ENCODE measurements around the gene TLDC2.

TLDC2 gene

DNA sequence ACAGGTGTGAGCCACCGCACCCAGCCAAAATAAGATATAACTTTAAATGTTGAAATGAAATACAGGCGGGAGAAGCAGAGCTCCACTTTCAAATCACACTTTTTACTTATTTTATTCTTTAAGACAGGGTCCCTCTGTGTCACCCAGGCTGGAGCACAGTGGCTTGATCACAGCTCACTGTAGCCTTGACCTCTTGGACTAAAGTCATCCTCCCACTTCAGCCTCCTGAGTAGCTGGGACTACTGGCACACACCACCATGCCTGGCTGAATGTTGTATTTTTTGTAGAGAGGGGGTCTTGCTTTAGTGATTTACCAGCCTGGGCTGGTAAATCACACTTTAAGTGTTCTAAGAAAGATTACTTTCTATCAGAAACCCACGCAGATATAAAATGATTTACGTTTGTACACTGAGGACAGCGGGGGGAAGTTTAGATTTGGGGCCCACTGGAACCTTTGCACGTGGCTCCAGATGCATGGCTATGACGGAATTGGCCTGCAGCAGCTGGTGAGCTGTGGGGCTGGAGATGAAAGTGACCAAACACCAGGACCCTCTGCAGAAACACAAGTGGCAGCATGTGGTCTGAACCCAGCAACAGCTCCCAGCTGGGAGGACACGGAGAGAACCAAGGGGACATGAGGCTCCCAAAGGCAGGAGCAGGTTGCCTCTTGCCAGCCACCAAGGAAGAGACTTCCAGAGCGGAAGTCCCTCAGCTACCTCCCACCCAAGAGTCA lies 26.4 kb upstream of the TLDC2 start:
- DNase-seq (ENCODE audit: low read depth in 1 of 2, low spot score in 1 of 2) = no peak

DNA sequence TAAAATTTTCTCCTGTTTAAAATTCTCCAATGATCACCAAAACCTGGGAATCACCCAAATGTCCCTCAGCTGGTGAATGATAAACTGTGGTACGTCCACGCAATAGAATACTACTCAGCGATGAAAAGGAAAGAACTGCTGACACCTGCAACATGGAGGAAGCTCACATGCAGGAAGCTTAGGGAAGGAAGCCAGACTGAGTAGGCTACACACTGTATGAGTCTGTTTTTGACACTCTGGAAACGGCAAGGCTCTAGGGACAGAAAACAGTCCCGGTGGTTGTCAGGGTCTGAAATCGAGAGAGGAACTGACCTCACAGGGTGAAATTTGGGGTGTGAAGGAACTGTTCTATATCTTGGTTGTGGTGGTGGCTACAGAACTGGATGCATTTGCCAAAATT lies 25.2 kb upstream of the TLDC2 start:
- no peak for DNase-seq (ENCODE audit: low read depth in 1 of 2, low spot score in 1 of 2)

DNA sequence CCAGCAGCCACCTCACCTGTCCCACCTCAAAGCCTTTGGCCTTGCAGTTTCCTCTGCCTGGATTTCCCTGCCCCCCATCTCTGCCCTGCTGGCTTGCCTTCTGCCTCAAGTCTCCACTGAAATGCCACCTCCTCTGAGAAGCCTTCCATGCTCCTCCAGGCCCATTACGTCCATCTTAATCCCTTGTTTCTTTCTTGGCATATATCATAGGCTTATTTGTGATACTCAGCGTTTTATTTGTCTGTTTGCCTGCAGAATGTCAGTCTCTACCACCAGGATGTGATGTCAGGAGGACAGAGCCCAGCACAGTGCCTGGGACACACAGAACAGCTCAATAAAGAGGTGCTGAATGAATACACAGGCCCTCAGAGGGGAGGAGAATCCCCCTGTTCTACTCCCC lies 24.4 kb upstream of the TLDC2 start:
- no peak for DNase-seq (ENCODE audit: low read depth in 1 of 2, low spot score in 1 of 2)

DNA sequence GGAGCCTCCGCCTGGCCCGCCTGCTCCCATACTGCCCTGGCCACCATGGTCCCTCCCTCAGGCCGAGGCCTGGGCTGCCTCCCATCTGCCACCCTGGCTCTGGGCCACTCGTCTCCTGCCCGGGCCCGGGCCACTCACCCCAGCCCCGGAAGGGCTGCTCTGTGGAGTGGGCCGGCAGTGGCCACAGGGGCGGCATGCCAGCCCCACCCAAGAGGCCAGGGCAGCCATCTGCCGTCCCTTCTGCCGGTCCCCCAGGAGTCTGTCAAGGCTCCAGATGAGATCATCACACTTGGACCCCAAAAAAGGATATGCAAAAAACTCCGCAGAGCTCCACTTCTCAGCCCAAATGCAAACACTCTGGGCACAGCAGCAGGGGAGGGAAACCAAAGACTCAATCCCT lies 23.8 kb upstream of the TLDC2 start:
- no peak for DNase-seq (ENCODE audit: low read depth in 1 of 2, low spot score in 1 of 2)

DNA sequence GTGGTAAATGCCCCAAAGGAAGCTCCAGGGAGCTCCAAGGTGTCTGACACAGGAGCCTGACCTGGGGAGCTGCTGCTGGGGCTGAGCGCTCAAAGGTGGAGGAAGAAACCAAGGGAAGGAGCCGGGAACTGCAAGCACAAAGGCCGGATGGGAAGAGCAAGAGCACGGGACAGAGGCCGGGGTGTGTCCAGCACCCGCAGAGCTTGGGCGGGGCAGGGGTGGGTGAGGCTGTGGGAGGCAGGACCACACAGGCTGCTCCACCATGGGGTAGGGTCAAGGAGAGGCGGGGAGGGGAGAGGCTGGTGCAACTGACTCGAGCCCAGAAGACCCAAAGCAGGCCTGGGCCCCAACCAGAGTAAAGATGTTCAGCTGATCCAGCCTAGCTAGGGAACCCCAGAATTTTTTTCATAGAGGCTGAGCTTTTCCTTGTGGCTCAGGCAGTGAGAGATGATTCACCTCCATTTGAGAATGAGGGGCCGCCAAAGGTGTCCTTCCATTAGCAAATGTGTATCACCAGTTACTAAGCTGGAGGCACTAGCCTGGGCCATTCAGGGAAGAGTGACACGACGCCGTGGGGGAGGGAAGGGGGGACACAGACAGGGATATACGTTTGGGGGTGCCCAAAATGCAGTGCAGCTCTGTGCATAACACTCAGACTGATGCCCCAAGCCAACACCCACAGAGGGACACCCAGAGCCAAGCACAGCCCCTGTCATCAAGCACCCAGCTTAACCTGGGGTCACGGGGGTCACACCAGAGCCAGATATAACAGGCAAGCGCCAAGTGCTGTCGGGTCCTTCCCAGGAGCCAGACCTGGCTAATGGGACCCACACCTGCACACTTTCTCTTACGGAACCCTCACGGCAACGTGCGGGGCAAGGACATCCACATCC lies 21.3 kb upstream of the TLDC2 start:
- no peak for DNase-seq (ENCODE audit: low read depth in 1 of 2, low spot score in 1 of 2)

DNA sequence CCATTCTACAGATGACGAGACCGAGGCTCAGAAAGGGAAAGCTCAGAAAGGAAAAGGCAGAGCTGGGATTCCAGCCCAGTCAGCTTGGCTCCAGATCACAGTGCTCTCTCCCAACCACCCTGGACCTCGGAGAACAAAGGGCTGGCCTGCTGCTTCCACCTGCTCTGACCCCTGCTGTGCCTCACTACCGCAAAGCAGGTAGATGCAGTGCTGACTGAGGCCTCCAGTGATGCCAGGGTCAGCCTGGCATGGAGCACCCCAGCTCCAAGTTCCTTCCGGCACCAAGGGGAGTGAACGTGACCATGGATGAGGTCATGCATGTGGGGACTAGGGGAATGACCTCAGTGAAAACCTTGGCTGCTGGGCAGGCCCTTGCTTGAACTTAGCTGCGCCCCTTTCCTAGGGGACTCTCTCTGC lies 20.7 kb upstream of the TLDC2 start:
- no peak for DNase-seq (ENCODE audit: low read depth in 1 of 2, low spot score in 1 of 2)

DNA sequence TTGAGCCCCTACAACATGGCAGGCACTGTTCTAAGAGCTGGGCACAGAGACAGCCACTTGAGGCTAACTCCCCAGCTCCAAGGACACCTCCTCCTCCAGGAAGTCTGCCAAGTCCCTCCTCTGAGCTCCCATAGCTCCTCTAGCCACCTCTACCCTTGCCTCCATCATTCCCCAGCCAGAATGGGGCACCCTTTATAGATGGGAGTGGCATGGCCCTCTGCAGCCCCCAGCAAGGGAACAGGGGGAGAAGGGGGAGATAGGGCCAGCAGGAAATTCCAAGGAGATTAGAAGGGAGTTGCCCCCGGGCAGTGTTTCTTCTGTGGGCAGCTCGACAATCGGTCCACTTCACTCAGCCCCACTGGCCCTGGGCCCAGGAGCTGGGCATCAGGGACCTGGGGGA lies 19.7 kb upstream of the TLDC2 start:
- DNase-seq (ENCODE audit: low read depth in 1 of 2, low spot score in 1 of 2) = no peak

DNA sequence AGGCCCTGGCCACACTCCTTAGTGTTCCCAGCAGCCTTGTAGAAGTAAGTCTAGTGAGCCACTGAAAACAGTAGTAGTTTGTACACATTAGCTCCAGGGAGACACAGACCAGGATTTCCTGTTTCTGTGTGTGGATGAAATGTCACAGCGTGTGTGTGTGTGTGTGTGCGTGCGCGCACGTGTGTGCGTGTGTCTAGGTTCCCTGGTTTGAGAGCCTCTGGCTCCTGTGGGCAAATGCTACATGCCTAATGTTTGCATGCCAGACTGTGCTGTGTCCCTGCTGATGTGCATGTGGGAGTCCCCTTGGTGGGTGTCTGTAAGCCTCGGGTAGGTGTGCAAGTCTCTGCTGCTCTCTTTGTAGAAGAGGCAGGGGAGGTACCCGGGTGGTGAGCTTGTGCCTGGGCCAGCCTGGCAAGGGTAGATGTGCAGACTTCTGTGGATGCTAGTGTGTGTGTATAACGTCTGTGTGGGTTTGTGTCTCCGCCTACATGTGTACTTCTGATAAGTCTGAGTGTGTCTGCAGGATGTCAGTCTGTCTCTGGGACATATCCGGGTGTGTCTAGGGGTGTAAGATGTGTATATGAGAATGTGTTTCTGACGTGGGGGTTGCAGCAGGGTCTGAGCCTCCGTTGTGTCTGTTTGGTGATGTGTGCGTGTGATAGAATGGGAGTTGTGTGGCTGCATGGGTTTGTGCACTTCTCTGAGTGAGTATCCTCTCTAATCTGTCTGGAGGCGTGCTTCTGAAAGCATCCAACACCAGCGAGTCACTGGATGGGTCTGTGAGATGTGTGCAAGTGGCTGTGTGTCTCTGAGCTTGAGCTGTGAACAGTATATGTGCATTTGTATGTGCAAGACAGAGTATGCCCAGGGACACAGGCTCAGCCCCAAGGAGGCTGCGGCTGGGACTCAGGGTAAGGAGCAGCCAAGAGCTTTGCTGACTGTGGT lies 19.0 kb upstream of the TLDC2 start:
- DNase-seq (ENCODE audit: low read depth in 1 of 2, low spot score in 1 of 2) = no peak

DNA sequence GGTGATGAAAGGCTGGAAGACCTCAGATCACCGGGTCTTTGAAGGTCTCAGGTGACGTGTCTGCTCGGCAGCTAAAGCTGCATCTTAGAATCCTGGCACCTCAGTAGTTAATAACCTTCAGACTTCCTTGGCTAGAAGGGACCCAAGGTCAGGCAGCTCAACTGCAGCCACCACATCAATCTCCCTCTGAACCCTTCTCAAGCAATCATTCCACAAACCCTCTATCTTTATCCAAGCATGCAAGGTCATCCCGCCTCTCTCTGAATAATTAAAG lies 16.7 kb upstream of the TLDC2 start:
- no peak for DNase-seq (ENCODE audit: low read depth in 1 of 2, low spot score in 1 of 2)

DNA sequence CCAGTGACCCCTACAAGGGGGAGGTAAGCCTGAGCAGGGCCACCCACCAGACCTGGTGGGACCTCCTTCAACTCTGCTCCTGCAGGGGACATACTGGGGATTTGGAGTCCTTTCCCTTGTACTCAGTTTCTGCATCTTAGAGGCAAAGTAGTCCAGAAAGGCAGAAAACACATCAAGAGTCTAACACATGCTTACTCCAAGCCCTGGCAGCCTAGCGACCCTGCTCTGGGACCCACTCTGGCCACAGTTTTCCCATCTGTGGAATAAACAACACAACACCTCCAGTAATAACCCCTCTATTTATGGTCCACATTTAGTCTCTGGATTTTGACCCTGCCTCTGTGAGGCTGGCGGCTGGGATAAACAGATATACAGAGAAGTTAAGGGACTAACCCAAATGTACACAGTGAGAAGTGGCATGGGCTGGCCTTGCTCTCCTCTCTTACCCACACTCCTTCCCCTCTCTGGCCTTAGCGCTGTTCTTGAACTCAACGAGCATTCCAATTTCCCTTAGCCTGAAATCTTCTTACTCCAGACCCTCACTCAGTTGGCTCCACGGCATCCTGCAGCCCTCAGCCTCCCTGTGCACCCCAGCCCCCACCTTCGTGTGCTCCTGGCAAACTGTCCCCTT lies 16.1 kb upstream of the TLDC2 start:
- no peak for DNase-seq (ENCODE audit: low read depth in 1 of 2, low spot score in 1 of 2)

DNA sequence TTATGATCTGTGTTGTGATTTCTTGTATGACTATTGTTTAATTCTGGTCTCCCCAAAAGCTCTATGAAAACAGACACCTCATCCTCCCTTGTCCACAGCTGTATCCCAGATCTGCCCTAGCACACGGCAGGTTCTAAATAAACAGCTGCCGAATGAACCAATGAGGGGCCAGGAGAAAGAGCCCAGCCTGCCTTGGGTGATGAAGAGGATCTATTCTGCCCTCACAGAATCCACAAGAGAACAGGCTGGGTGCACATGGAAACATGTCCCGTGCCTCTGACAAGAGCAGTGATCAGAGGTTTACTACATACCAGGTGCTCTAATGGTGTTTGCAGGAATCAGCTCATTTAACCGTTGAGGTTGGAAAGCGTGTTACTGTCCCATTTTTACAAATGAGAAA lies 15.6 kb upstream of the TLDC2 start:
- DNase-seq (ENCODE audit: low read depth in 1 of 2, low spot score in 1 of 2) = no peak

DNA sequence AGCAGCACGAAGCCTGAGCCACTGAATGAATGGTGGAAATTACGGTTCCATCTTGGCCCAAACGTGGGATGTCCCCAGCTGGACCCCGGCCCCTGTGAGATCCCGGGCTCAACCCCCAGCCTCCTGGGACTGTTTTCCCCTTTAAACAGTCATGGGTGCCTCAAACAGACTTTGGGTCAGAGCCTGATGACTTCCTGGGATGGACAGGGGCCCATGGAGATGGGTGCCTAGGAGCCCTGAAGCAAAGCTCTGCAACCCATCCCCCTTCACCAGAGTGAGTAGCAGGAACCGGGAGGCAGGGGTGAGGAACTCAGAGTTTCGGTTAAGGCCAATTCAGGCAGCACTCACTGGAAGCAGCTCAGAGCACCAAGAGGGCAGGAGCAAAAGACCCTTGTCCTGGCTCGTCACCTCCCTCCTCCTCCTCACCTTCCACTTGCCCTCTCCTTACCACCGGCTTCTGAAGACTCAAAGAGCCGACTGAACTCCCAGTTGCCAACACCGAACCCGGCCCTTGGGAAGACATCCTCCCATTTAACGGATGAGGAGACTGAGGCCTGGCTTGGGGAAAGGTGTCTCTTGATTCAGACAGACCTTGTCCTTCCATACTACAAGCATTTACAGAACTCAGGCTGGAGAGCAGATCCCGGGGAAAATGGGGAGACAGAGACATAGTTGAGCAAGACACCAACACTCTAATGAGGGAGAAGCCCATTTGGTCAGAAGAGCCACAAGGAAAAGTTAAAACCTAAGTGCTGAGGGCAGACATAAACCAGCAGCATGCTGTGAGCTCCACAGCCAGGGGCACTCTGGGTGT lies 14.9 kb upstream of the TLDC2 start:
- DNase-seq (ENCODE audit: low read depth in 1 of 2, low spot score in 1 of 2) = no peak

DNA sequence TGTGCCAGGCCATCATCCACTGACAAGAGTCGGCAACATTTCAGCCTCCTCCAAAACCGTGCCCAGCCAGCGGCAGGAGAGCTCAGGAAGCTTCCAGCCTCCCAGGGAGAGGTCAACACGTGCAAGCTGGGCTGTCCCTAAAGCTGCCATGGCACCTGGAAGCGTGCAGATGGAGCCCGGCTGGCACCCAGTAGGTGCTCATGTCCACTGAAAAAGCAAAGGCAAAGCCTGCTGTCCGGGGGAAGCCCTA lies 14.4 kb upstream of the TLDC2 start:
- DNase-seq (ENCODE audit: low read depth in 1 of 2, low spot score in 1 of 2) = no peak

DNA sequence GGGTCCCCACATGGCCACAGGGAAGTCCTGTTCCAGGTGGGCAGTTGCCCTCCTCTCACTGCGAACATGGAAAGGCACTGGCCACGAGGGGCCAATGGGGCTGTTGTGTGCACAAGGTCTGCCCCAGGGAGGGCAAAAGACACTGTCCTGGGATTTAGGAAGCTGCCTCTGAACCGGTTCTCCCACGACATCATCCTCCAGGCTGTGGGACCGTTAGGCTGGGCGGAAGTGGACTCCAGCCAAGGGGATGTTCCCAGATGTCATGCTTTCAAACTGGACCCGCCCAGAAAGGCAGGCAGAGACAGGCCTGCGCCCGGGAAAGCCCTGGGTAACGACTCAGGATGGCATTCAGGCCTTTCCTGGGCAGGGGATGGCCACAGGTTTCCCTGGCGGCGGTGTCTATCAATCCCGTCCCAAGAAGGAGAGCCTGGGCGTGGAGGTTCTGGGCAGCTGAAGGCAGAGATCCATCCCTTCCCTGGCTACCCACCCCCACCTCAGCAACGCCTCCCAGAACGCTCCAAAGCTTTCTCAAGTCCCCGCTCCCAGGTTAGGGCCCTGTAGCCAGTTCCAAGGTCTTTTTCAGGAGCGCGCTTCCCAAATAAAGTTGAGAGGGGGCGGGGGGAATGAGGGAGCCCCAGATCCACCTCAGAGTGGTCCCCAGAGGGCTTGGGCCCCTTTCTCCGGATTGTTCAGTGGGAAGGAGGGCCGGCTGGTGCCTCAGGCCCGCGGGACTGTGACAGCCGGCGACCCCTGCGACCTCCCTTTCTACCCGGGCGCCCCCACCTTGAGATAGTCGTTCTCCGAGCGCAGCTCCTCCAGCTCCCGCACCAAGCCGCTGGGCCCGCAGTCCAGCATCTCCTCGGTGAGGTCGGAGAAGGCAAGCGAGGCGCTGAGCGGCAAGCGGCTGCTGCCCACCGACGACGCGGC lies 13.8 kb upstream of the TLDC2 start:
- DNase-seq (ENCODE audit: low read depth in 1 of 2, low spot score in 1 of 2) = no peak

DNA sequence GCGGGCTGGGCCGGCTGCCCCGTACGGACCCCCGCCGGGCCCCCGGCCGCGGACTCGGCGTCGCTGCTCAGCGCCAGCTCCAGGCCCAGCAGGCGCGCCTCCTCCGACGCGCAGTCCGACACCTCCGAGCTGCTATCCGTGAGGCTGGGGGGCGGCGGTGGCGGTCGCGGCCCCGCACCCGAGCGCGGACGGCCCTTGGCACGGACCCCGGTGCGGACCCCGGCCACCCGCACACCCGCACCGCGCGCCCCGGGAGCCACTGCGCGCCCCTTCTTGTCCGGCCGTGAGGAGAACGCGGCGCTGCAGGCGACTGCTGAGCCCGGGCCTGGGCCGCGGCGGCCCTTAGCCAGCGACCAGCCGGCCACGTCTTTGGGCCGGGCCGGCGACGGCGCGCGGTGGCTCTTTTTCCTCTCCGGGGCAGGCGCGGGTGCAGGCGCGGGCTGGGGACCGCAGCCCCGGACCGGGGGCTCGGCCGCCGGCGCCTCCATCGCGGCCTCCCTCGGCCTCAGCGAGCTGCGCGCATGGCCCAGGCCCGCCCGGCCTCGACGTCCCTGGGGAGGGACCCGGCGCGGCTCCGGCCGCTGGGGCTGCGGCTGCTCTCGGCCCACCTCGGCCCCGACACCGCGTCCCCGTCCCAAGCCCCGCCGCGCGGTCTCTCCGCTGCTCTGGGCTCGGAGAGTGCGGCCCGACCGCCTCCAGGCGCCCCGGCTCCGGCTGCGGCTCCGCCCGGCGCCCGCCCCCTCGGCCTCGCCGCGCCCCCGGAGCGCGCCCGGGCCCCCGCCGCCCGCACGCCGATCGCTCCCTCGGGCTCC lies 12.9 kb upstream of the TLDC2 start:
- no peak for DNase-seq (ENCODE audit: low read depth in 1 of 2, low spot score in 1 of 2)

DNA sequence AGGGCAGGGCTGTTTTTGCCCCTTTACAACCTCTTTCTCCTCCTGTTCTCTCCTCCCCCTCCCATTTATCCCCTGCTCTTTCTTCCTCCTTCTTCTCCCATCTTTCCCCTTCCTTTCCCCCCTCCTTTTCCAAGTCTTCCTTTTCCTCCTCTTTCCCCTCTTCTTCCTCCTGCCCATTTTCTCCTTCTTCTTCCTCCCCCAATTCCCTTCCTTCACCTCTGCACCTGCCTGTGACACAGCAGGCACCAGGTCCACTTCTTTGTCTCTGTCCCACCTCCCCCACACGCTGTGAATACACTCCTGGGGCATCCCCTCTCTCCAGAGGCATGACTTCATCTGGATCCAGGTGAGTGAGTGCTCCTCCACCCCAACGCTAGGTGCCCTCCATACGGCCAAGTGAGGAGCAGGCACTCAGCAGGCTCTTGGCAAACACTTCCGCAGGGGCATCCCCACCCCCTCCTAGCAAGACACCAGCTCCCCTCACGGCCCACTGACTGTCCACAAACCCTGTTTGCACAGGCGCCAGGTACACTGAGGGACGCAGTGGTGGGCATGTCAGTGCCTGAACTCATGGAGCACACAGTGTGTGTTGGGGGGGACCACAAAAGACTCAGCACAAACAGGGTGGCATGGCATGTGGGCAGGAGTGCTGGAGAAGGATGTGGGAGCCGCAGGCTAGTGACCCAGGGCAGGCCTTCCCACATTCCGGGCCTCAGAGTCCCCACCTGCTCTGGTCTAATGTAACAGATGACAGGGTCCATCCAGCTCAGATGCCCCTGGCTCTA lies 10.7 kb upstream of the TLDC2 start:
- DNase-seq (ENCODE audit: low read depth in 1 of 2, low spot score in 1 of 2) = no peak

DNA sequence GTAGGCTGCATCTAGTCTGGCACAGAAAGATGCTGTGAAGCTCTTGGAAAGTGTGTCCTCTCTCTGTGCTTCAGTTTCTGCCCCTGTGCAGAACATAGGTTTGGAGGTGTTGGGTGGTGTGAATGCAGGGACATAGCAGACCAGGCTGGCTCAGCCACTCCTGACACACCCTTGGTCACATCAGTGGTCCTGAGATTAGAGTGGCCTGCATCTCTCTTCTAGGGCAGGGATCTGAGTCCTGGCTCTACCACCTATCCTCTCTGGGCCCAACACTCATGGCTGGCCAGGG lies 10.1 kb upstream of the TLDC2 start:
- no peak for DNase-seq (ENCODE audit: low read depth in 1 of 2, low spot score in 1 of 2)

DNA sequence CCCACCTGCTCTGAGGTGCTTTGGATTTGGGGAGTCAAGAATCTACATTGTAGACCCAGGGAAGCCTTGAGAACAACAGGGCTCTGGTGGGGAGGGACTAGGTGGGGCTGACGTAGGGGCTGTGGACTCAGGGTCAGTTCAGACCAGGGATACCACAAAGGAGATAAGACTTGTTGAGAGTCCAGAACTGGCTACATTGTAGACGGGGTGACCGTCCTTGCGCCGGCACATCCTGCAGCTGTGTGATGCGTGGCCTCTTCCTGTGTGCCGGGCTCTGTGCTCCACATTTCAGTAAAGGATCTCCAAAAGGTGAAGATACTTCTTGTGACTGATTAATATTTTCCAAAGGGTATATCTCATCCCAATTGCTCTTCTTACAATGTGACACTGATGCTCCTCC lies 9.8 kb upstream of the TLDC2 start:
- DNase-seq (ENCODE audit: low read depth in 1 of 2, low spot score in 1 of 2) = no peak
